MCF 10A (cell line): ENCODE results near the gene PAQR6. TPM values are rescaled to one million over a fixed set of nuclear protein-coding genes. Genes with fewer than 3 reads are reported as not detected.

Source experiments
- BruUV-seq: library from RNA; stranded (reverse); fragments of 400-500 nt; replicated peaks from 2 replicates; lab custom pipeline; 2021; lab: Mats Ljungman, UMichigan
- CTCF ChIA-PET: fragments of 300-600 bp; sonication (Branson Sonifier 250); formaldehyde crosslinking; extraction: SDS; loops from one replicate; lab custom pipeline; 2021; ENCODE audit warnings: antibody characterized with exemption, inconsistent platforms; lab: Yijun Ruan, JAX
- POLR2A ChIA-PET: fragments of 300-600, 350-650 bp; sonication (Branson Sonifier 250); formaldehyde crosslinking; extraction: SDS; loops from one replicate; lab custom pipeline; 2020; ENCODE audit warnings: antibody characterized with exemption, inconsistent platforms; lab: Yijun Ruan, JAX
- DNase-seq: peaks from one replicate; pipeline ENCODE4 v3.0.0-alpha.2; 2018; ENCODE audit not compliant: unreplicated experiment
- H3K27ac Mint-ChIP-seq: one replicate; pipeline ENCODE4 v1.8.0; 2022; ENCODE audit warnings: mild to moderate bottlenecking, low read depth, mixed read lengths; ENCODE audit not compliant: unreplicated experiment
- H3K27me3 Mint-ChIP-seq: one replicate; pipeline ENCODE4 v1.8.0; 2022; ENCODE audit warnings: mixed read lengths; ENCODE audit not compliant: insufficient read depth, unreplicated experiment
- H3K36me3 Mint-ChIP-seq: one replicate; pipeline ENCODE4 v1.8.0; 2022; ENCODE audit warnings: mild to moderate bottlenecking, moderate library complexity, mixed read lengths; ENCODE audit not compliant: insufficient read depth, unreplicated experiment
- H3K4me1 Mint-ChIP-seq: one replicate; pipeline ENCODE4 v1.8.0; 2022; ENCODE audit warnings: mixed read lengths; ENCODE audit not compliant: insufficient read depth, unreplicated experiment
- H3K4me3 Mint-ChIP-seq: one replicate; pipeline ENCODE4 v1.8.0; 2022; ENCODE audit warnings: mild to moderate bottlenecking, moderate library complexity, mixed read lengths; ENCODE audit not compliant: unreplicated experiment
- H3K9me3 Mint-ChIP-seq: one replicate; pipeline ENCODE4 v1.8.0; 2022; ENCODE audit warnings: mixed read lengths; ENCODE audit not compliant: unreplicated experiment
- intact Hi-C: fragments of 100-400 bp; cut with micrococcal nuclease; formaldehyde crosslinking; loops from 2 replicates; pipeline ENCODE4 v1.14.1; 2022
- total RNA-seq: library from RNA; stranded (reverse); gene quantifications from 2 replicates; pipeline ENCODE4 v1.2.3, GENCODE V29; 2022
- TF ChIP-seq, protein P1 (sequence below): fragments of 200-600 bp; IDR thresholded peaks from one replicate; pipeline ENCODE4 v1.8.0; 2022; ENCODE audit warnings: antibody characterized with exemption, mild to moderate bottlenecking; ENCODE audit not compliant: unreplicated experiment

The PAQR6 gene
- total RNA-seq, 1 experiment from 2014 or later = 21.5 TPM

DNA sequence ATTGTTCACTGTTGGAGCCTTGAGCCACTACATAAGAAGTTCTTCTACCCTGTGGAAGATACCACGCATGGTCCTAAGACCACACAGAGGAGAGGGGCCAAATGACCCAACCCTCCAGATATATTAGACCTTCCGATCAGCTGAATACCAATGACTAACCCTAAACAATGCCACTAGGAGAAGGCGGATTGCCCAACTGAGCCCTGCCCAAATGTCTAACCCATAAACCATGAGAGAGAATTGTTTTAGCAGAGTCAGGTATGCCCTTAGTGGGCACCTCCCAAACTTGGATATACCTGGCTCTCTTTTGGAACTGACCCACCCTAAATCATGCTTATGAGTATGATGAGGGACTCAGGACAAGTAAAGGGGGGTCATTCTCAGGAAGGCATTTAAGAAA is 22.5 kb upstream of the PAQR6 start:
- BruUV-seq = no TSS peak
- Mint-ChIP-seq H3K27ac (no peak overlapping the region), H3K36me3 (peaks cover 98% of the 10 kb centered on the region), H3K27me3 (no peaks in the 10 kb centered on the region), H3K4me1 (peaks cover 8% of the 10 kb centered on the region), H3K4me3 (no peak overlapping the region), H3K9me3 (no peaks in the 10 kb centered on the region)
- intact Hi-C loops = no loop called here
- no peak for DNase-seq
- TF ChIP-seq, protein P1, sequence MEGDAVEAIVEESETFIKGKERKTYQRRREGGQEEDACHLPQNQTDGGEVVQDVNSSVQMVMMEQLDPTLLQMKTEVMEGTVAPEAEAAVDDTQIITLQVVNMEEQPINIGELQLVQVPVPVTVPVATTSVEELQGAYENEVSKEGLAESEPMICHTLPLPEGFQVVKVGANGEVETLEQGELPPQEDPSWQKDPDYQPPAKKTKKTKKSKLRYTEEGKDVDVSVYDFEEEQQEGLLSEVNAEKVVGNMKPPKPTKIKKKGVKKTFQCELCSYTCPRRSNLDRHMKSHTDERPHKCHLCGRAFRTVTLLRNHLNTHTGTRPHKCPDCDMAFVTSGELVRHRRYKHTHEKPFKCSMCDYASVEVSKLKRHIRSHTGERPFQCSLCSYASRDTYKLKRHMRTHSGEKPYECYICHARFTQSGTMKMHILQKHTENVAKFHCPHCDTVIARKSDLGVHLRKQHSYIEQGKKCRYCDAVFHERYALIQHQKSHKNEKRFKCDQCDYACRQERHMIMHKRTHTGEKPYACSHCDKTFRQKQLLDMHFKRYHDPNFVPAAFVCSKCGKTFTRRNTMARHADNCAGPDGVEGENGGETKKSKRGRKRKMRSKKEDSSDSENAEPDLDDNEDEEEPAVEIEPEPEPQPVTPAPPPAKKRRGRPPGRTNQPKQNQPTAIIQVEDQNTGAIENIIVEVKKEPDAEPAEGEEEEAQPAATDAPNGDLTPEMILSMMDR = no peak
- ChIA-PET CTCF (interaction anchor here (1.1 kb wide), 1 partner anchor 13 kb away, joined by 5 read pairs; no protein-coding TSS in a partner anchor), POLR2A (interaction anchor here (0.6 to 5.8 kb wide), 2 partner anchors 12 to 164 kb away, joined by 3 to 35 read pairs; partner anchors contain the start of genes SMG5 and TMEM79)

DNA sequence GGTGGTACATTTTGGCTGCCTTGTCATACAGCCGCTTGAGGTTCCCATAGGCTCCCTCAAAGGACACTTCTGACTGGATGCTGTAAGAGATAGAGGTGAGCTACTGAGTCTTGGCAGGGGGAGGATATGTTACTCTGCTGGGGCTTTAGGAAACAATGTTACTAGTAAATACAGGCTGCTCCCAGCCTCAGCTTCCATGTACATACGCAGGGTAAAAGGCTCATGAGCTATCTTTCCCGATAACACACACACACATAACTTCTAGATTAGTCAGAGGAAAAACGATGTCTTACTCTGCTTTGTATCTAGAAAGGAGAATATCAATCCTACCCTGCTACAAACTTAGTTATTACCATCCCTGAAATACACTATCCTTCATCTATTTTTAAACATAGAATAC is 20.5 kb upstream of the PAQR6 start:
- no TSS peak for BruUV-seq
- Mint-ChIP-seq H3K4me1 (peaks cover 23% of the 10 kb centered on the region), H3K27ac (no peak overlapping the region), H3K27me3 (no peaks in the 10 kb centered on the region), H3K36me3 (peaks cover 98% of the 10 kb centered on the region), H3K4me3 (no peak overlapping the region), H3K9me3 (no peaks in the 10 kb centered on the region)
- no peak for DNase-seq
- TF ChIP-seq, protein P1 = no peak
- intact Hi-C loops = no loop called here
- ChIA-PET POLR2A (interaction anchor here (1.1 to 5.8 kb wide), 3 partner anchors 14 to 167 kb away, joined by 3 to 35 read pairs (median 4); partner anchors contain the start of genes BGLAP, SMG5 and TMEM79), CTCF (no interaction called here)

DNA sequence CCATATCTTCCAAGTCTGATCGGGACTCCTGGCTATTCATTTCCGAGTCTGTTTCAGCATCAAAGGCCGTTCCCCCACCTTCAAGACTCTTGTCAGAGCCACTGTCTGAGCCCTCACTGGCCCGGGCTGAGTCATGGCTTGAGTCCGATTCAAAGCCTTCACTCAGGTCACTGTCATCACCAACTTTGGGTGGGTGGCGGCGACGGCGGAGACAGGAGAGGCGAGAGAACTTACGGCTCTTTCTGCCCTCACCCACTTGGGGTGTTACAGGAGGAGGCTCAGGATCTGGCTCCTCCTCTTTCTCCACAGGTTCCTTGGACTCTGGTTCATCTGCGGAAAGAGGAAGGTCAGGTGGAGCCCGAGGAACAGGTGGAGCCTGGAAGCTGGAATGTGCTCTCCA is 18.2 kb upstream of the PAQR6 start:
- Mint-ChIP-seq H3K36me3 (peaks cover 99% of the 10 kb centered on the region), H3K4me3 (no peak overlapping the region), H3K27me3 (no peaks in the 10 kb centered on the region), H3K27ac (no peak overlapping the region), H3K4me1 (peaks cover 35% of the 10 kb centered on the region), H3K9me3 (no peaks in the 10 kb centered on the region)
- TSS peak; percentile 57 for BruUV-seq
- ChIA-PET POLR2A (no interaction called here), CTCF (interaction anchor here (0.6 kb wide), 1 partner anchor 179 kb away, joined by 3 read pairs; no protein-coding TSS in a partner anchor)
- DNase-seq = no peak
- TF ChIP-seq, protein P1 = no peak
- intact Hi-C loops = no loop called here

DNA sequence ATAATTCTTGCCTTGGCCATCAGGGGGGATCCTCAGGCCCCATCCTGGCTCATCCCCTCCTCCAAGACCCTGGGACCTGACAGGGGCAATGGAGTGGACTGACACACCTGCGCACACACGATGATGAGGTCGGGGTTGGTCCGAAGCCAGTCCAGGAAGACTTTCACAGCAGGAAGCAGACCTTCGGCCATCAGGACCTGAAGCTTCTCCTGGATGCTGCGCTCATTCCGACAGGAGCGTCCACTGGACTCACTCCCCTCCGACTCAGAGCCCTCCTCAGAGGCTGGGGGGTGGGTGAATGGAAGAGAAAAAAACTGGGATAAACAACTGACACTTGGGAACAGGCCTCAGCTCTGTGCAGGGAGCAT is 15.4 kb upstream of the PAQR6 start:
- H3K4me3 Mint-ChIP-seq = peak overlapping the region; percentile 13
- H3K9me3 Mint-ChIP-seq = no peaks in the 10 kb centered on the region

More for the DNA sequence above, 15.4 kb upstream of the PAQR6 start:
- Mint-ChIP-seq H3K27ac (peak overlapping the region; percentile 92), H3K27me3 (no peaks in the 10 kb centered on the region), H3K4me1 (peaks cover 35% of the 10 kb centered on the region), H3K36me3 (peaks cover 100% of the 10 kb centered on the region)
- TF ChIP-seq, protein P1 = no peak
- CTCF ChIA-PET = interaction anchor here (0.6 to 1.6 kb wide), 7 partner anchors 10 to 263 kb away, joined by 3 to 6 read pairs (median 3); partner anchors contain the start of gene GLMP
- no peak for DNase-seq
- intact Hi-C loops = loop anchor here (1.0 to 2.0 kb wide), 2 partner anchors 18 to 58 kb away; no protein-coding TSS in a partner anchor
- POLR2A ChIA-PET = interaction anchor here (0.7 to 3.0 kb wide), 14 partner anchors 10 to 285 kb away, joined by 3 to 45 read pairs (median 4); partner anchors contain the start of genes ARHGEF2, BGLAP, LMNA and PAQR6
- no TSS peak for BruUV-seq
